SK-N-SH (cell line): Measurements from ENCODE around the gene SYCE1.

Experiments
- CTCF ChIP-seq: fragments of 200-600 bp; sonication (generic); IDR thresholded peaks from 2 replicates; pipeline ENCODE4 v1.6.1; 2017; ENCODE audit warnings: antibody characterized with exemption, mild to moderate bottlenecking, moderate library complexity
- EZH2phosphoT487 ChIP-seq: fragments of 200-600 bp; sonication (generic); IDR thresholded peaks from 2 replicates; pipeline ENCODE4 v1.6.1; 2017; ENCODE audit warnings: low read depth, mixed run types, mild to moderate bottlenecking, antibody characterized with exemption, moderate library complexity, borderline replicate concordance
- FOSL2 ChIP-seq: IDR thresholded peaks from 2 replicates; pipeline ENCODE4 v1.4.0; 2012; ENCODE audit warnings: low read depth, mild to moderate bottlenecking, moderate library complexity, borderline replicate concordance
- IRF3 ChIP-seq: fragments of 150-350 bp; IDR thresholded peaks from 2 replicates; pipeline ENCODE4 v1.6.1; 2016; ENCODE audit warnings: mild to moderate bottlenecking, low read depth, low read length
- MAX ChIP-seq: IDR thresholded peaks from 2 replicates; pipeline ENCODE4 v1.4.0; 2012; ENCODE audit warnings: low read depth
- POLR2AphosphoS5 ChIP-seq: IDR thresholded peaks from 2 replicates; pipeline ENCODE4 v1.6.1; 2012; ENCODE audit warnings: low read depth, low read length
- RAD21 ChIP-seq: IDR thresholded peaks from 2 replicates; pipeline ENCODE4 v1.6.1; 2012; ENCODE audit warnings: mild to moderate bottlenecking, low read length
- TAF1 ChIP-seq: IDR thresholded peaks from 2 replicates; pipeline ENCODE4 v1.6.1; 2012; ENCODE audit warnings: low read depth, mild to moderate bottlenecking, low read length, moderate library complexity, borderline replicate concordance
- USF2 ChIP-seq: fragments of 150-350 bp; IDR thresholded peaks from 2 replicates; pipeline ENCODE4 v1.6.1; 2017; ENCODE audit warnings: antibody characterized with exemption, low read length, low read depth, borderline replicate concordance
- ZBTB33 ChIP-seq: IDR thresholded peaks from 2 replicates; pipeline ENCODE4 v1.4.0; 2012; ENCODE audit warnings: low read depth, borderline replicate concordance

- no peak for TF ChIP-seq CTCF
- no peak for TF ChIP-seq RAD21
- no peak for TF ChIP-seq TAF1
- no peak for TF ChIP-seq POLR2AphosphoS5
- TF ChIP-seq FOSL2, result no peak
- no peak for TF ChIP-seq MAX
- no peak for TF ChIP-seq ZBTB33
- no peak for TF ChIP-seq IRF3
- TF ChIP-seq USF2, result no peak
- TF ChIP-seq EZH2phosphoT487, result no peak
These were observed 25.0 kb upstream of the SYCE1 start for GRCh38 chr10:133590226-133590969.
